Measurements from ENCODE around the gene RPA1. TPM values are rescaled to one million over a fixed set of nuclear protein-coding genes. Genes with fewer than 3 reads are reported as not detected.

The RPA1 gene
- total and polyA plus RNA-seq, 2 of the 4 experiments (the other 2 are of a cell fraction): 38.4 to 48.2 TPM

DNA sequence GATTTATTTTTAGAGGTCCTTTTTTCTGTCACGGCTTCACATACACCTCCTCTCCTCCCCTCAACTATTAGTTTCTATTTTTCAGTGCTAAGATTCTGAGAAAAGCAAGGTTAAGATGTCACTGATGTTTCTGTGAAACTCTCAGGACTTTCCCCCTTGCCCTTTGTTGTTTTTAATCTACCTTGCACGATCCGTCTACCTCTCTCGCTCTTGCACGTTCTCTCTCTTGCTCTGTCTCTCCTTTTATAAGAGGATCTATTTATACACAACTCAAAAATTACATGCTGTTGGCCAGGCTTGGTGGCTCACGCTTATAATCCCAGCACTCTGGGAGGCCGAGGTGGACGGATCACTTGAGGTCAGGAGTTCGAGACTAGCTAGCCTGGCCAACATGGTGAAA is 43.6 kb downstream of the RPA1 start:
- intact Hi-C loops (cut with micrococcal nuclease): no loop called here
- CTCF ChIA-PET: no interaction called here

More for the DNA sequence above, 43.6 kb downstream of the RPA1 start:
- Histone ChIP-seq H2AK5ac (ENCODE audit: low read depth, low read length) (no peak overlapping the region), H4K8ac (ENCODE audit: low read depth in 2 of 2, low read length in 2 of 2) (no peak overlapping the region), H3K23ac (ENCODE audit: low read depth, low read length) (no peak overlapping the region), H3K4ac (ENCODE audit: low read depth, low read length) (no peak overlapping the region), H2BK15ac (ENCODE audit: low read depth, low read length) (no peak overlapping the region), H3K4me3 (ENCODE audit: insufficient read depth, low read depth, low read length) (no peak overlapping the region), H3K9me3 (ENCODE audit: control insufficient read depth, insufficient read depth, low read length) (no peaks in the 10 kb centered on the region), H4K20me1 (ENCODE audit: insufficient read depth, low read length) (no peaks in the 10 kb centered on the region), H2BK5ac (ENCODE audit: low read depth, low read length, poor library complexity, severe bottlenecking) (no peak overlapping the region), H3K9ac (ENCODE audit: low read depth, low read length) (no peak overlapping the region), H4K5ac (ENCODE audit: low read depth, low read length) (no peak overlapping the region), H3K36me3 (ENCODE audit: control insufficient read depth, insufficient read depth, low read length) (peaks cover 27% of the 10 kb centered on the region), H3K27me3 (ENCODE audit: control insufficient read depth, insufficient read depth, low read length) (no peaks in the 10 kb centered on the region), H3K4me1 (ENCODE audit: control insufficient read depth, insufficient read depth, low read length) (no peaks in the 10 kb centered on the region), H2BK20ac (ENCODE audit: low read depth, low read length) (no peak overlapping the region), H2AK9ac (replicated peaks; ENCODE audit: low read depth, low read length, poor library complexity) (no peak overlapping the region), H2AFZ (replicated peaks; ENCODE audit: low read length, poor library complexity) (no peak overlapping the region), H3K79me1 (ENCODE audit: low read depth in 1 of 2, low read length in 2 of 2) (peaks cover 0 to 10% of the 10 kb centered on the region in 2 experiments; a peak in 3 of 4 replicates), H2BK120ac (ENCODE audit: low read depth, low read length) (no peak overlapping the region), H3K14ac (replicated peaks; ENCODE audit: low read depth, low read length) (no peak overlapping the region), H3K56ac (ENCODE audit: extremely low read depth, insufficient read depth, low read length) (no peak overlapping the region), H3K4me2 (ENCODE audit: low read depth, low read length) (no peak overlapping the region), H4K91ac (ENCODE audit: insufficient read depth, low read depth, low read length) (no peak overlapping the region), H3K27ac (ENCODE audit: insufficient read depth, low read length) (no peak overlapping the region), H3K18ac (ENCODE audit: low read depth, low read length) (no peak overlapping the region), H3K9me1 (ENCODE audit: insufficient read depth, low read length) (0 out of 2 replicates have a peak, but pooled peaks cover 4% of the 10 kb centered on the region)
- no TSS peak for BruUV-seq (replicated peaks)
- ATAC-seq (ENCODE audit: low read depth) (no peak), DNase-seq (no peak)
- TF ChIP-seq FOS (IDR thresholded peaks at IDR 0.05; ENCODE audit: low read depth, low read length) (no peak), RCOR1 (IDR thresholded peaks at IDR 0.05; ENCODE audit: insufficient replicate concordance, low read length) (no peak), RAD21 (IDR thresholded peaks at IDR 0.05; ENCODE audit: low read length) (no peak), CEBPB (IDR thresholded peaks at IDR 0.05; ENCODE audit: low read depth, low read length) (no peak), NFE2L2 (IDR thresholded peaks at IDR 0.05; ENCODE audit: low read depth, low read length) (no peak), MXI1 (IDR thresholded peaks at IDR 0.05; ENCODE audit: borderline replicate concordance, low read depth, low read length) (no peak), MAFK (IDR thresholded peaks at IDR 0.05; ENCODE audit: low read depth, low read length) (no peak), RFX5 (IDR thresholded peaks at IDR 0.05; ENCODE audit: low read depth, low read length) (no peak), CHD1 (IDR thresholded peaks at IDR 0.05; ENCODE audit: low read depth, low read length) (no peak), MAZ (IDR thresholded peaks at IDR 0.05; ENCODE audit: borderline replicate concordance, low read depth, low read length) (no peak), POLR2A (IDR thresholded peaks at IDR 0.05; ENCODE audit: low read depth, low read length) (no peak), SMC3 (IDR thresholded peaks at IDR 0.05; ENCODE audit: low read depth, low read length) (no peak), BHLHE40 (IDR thresholded peaks at IDR 0.05; ENCODE audit: low read depth, low read length) (no peak)
- TF ChIP-seq, protein P1, sequence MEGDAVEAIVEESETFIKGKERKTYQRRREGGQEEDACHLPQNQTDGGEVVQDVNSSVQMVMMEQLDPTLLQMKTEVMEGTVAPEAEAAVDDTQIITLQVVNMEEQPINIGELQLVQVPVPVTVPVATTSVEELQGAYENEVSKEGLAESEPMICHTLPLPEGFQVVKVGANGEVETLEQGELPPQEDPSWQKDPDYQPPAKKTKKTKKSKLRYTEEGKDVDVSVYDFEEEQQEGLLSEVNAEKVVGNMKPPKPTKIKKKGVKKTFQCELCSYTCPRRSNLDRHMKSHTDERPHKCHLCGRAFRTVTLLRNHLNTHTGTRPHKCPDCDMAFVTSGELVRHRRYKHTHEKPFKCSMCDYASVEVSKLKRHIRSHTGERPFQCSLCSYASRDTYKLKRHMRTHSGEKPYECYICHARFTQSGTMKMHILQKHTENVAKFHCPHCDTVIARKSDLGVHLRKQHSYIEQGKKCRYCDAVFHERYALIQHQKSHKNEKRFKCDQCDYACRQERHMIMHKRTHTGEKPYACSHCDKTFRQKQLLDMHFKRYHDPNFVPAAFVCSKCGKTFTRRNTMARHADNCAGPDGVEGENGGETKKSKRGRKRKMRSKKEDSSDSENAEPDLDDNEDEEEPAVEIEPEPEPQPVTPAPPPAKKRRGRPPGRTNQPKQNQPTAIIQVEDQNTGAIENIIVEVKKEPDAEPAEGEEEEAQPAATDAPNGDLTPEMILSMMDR (conservative IDR thresholded peaks at IDR 0.05; ENCODE audit: low read depth, low read length): no peak
- TF ChIP-seq, protein P2, sequence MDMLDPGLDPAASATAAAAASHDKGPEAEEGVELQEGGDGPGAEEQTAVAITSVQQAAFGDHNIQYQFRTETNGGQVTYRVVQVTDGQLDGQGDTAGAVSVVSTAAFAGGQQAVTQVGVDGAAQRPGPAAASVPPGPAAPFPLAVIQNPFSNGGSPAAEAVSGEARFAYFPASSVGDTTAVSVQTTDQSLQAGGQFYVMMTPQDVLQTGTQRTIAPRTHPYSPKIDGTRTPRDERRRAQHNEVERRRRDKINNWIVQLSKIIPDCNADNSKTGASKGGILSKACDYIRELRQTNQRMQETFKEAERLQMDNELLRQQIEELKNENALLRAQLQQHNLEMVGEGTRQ (IDR thresholded peaks at IDR 0.05; ENCODE audit: low read depth, low read length): no peak
- TF ChIP-seq, protein P3, sequence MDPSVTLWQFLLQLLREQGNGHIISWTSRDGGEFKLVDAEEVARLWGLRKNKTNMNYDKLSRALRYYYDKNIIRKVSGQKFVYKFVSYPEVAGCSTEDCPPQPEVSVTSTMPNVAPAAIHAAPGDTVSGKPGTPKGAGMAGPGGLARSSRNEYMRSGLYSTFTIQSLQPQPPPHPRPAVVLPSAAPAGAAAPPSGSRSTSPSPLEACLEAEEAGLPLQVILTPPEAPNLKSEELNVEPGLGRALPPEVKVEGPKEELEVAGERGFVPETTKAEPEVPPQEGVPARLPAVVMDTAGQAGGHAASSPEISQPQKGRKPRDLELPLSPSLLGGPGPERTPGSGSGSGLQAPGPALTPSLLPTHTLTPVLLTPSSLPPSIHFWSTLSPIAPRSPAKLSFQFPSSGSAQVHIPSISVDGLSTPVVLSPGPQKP (IDR thresholded peaks at IDR 0.05; ENCODE audit: borderline replicate concordance, low read depth, low read length): no peak
- in situ Hi-C loops (cut with MboI; ENCODE audit: low sequenced_read_pairs): no loop called here
- POLR2A ChIA-PET (ENCODE audit: unreplicated experiment): no interaction called here
- dilution Hi-C loops (cut with HindIII; ENCODE audit: low sequenced_read_pairs, unreplicated experiment): no loop called here
- WGBS, 2 experiments (ENCODE audit: extremely low coverage in 2 of 2, insufficient read length in 1 of 2): 80% methylated on average over 1 of the region's 9 CpGs; no CpG with 5 or more reads in 1 of the 2 experiments

All from IMR-90 (cell line).